K562 (cell line): ENCODE measurements around the gene SRRM4. TPM values are rescaled to one million over a fixed set of nuclear protein-coding genes. Genes with fewer than 3 reads are reported as not detected.

Source experiments
- HNRNPK ChIP-seq: fragments of 200-400 bp; formaldehyde crosslinking; IDR thresholded peaks from one replicate; pipeline ENCODE4 v1.6.1; 2018; ENCODE audit warnings: mild to moderate bottlenecking, low read depth, low read length; ENCODE audit not compliant: poor library complexity, severe bottlenecking
- NCOA6 ChIP-seq: fragments of 450-650 bp; IDR thresholded peaks from 2 replicates; pipeline ENCODE4 v1.6.1; 2017; ENCODE audit warnings: mild to moderate bottlenecking
- polyA plus RNA-seq, 8 experiments: library from polyadenylated mRNA; depleted of rRNA in 4 of 8; stranded (reverse) in 5 of 8; unstranded in 3 of 8; fragments of >200 nt; fragmentation: Nextera tagmentation in 2 of 8; fragmentation: Illumina TruSeq in 1 of 8; extraction: Ambion mirVana in 2 of 8; extraction: Trizol in 1 of 8; gene quantifications; 2 replicates each; pipeline versions ENCODE4 v1.2.1 to v1.2.3, GENCODE V29; 2011 to 2014; ENCODE audit warnings: inconsistent platforms in 1 of 8, missing spikeins in 1 of 8
- total RNA-seq, 7 experiments: library from RNA; depleted of rRNA in 6 of 7; stranded (reverse); fragments of >200 nt in 6 of 7; fragmentation: Illumina TruSeq in 2 of 7; extraction: Trizol in 2 of 7; gene quantifications; 2 replicates each; pipeline versions ENCODE4 v1.2.1 to v1.2.3, GENCODE V29; 2011 to 2021; ENCODE audit warnings: low replicate concordance in 1 of 7
- TF ChIP-seq, protein P1 (sequence below), 2 experiments: fragments of 450-650 bp; formaldehyde crosslinking in 1 of 2; IDR thresholded peaks; 2 replicates each; pipeline versions ENCODE4 v1.4.0 to v1.6.1; 2014 to 2020; ENCODE audit warnings: mild to moderate bottlenecking in 2 of 2, borderline replicate concordance in 1 of 2, low read depth in 1 of 2

Gene SRRM4
- total and polyA plus RNA-seq, 9 of the 15 experiments (the other 6 are each of a cell fraction or from before 2014, with no cell fraction given) = not detected

DNA sequence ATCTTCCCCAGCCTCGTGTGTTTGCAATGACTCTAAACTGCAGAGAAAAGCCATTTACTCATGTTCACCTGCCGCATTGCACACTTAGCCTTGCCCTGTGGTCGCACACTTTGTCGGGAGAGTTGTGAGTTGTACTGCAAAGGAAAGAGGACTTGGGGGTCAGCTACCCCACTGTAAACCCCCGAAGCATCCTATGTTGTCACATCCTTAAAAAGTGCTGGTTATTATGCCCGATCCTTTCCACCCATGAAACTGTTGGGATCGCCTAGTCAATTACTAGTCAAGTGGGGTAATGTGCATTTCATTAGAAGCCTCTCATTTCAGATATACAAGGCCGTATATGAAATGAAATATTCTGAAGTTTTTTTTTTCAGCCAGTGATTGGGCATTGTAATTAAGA is 98.2 kb downstream of the SRRM4 start (continued):
- TF ChIP-seq HNRNPK (no peak), NCOA6 (no peak)
- TF ChIP-seq, protein P1, sequence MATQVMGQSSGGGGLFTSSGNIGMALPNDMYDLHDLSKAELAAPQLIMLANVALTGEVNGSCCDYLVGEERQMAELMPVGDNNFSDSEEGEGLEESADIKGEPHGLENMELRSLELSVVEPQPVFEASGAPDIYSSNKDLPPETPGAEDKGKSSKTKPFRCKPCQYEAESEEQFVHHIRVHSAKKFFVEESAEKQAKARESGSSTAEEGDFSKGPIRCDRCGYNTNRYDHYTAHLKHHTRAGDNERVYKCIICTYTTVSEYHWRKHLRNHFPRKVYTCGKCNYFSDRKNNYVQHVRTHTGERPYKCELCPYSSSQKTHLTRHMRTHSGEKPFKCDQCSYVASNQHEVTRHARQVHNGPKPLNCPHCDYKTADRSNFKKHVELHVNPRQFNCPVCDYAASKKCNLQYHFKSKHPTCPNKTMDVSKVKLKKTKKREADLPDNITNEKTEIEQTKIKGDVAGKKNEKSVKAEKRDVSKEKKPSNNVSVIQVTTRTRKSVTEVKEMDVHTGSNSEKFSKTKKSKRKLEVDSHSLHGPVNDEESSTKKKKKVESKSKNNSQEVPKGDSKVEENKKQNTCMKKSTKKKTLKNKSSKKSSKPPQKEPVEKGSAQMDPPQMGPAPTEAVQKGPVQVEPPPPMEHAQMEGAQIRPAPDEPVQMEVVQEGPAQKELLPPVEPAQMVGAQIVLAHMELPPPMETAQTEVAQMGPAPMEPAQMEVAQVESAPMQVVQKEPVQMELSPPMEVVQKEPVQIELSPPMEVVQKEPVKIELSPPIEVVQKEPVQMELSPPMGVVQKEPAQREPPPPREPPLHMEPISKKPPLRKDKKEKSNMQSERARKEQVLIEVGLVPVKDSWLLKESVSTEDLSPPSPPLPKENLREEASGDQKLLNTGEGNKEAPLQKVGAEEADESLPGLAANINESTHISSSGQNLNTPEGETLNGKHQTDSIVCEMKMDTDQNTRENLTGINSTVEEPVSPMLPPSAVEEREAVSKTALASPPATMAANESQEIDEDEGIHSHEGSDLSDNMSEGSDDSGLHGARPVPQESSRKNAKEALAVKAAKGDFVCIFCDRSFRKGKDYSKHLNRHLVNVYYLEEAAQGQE (IDR thresholded peaks at IDR 0.05; ENCODE audit: borderline replicate concordance) = no peak
- TF ChIP-seq, protein P1 (CRISPR knock-in tag; IDR thresholded peaks at IDR 0.05; ENCODE audit: low read depth) = no peak
